ENCODE data around the gene GIGYF2. TPM values are rescaled to one million over a fixed set of nuclear protein-coding genes. Genes with fewer than 3 reads are reported as not detected.

GIGYF2 gene
- total RNA-seq, 1 experiment from 2014 or later = 60.6 TPM

DNA sequence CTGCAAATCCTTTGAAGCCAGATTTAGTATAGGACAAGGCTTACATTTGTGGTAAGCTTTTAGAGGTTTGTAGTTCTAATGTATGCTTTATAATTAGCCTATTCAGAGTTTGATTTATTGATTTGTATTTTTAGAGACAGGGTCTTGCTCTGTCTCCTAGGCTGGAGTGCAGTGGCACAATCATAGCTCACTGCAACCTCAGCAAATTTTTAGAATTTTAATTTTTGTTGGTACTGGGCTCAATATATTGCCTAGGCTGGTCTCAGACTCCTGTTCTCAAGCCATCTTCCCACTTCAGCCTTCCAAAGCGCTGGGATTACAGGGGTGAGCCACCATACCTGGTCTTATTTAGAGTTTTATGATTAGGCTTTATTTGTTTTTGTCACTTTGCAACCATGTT is 74.7 kb downstream of the GIGYF2 start:
- H3K9me3 ChIP-seq (ENCODE audit: control insufficient read depth in 1 of 2, insufficient read depth in 1 of 2, low read depth in 1 of 2, low read length in 2 of 2) = no peaks in the 10 kb centered on the region
- peaks cover 3 to 23% of the 10 kb centered on the region in 2 experiments; a peak in 3 of 4 replicates for H3K36me3 ChIP-seq (ENCODE audit: control insufficient read depth in 1 of 2, insufficient read depth in 2 of 2, low read length in 2 of 2)
- no peak for TF ChIP-seq RAD21 (IDR thresholded peaks at IDR 0.05; ENCODE audit: low read depth)
- no peak for TF ChIP-seq ZNF274 (IDR thresholded peaks at IDR 0.05; ENCODE audit: low read depth, low read length)
- TF ChIP-seq, protein P1, sequence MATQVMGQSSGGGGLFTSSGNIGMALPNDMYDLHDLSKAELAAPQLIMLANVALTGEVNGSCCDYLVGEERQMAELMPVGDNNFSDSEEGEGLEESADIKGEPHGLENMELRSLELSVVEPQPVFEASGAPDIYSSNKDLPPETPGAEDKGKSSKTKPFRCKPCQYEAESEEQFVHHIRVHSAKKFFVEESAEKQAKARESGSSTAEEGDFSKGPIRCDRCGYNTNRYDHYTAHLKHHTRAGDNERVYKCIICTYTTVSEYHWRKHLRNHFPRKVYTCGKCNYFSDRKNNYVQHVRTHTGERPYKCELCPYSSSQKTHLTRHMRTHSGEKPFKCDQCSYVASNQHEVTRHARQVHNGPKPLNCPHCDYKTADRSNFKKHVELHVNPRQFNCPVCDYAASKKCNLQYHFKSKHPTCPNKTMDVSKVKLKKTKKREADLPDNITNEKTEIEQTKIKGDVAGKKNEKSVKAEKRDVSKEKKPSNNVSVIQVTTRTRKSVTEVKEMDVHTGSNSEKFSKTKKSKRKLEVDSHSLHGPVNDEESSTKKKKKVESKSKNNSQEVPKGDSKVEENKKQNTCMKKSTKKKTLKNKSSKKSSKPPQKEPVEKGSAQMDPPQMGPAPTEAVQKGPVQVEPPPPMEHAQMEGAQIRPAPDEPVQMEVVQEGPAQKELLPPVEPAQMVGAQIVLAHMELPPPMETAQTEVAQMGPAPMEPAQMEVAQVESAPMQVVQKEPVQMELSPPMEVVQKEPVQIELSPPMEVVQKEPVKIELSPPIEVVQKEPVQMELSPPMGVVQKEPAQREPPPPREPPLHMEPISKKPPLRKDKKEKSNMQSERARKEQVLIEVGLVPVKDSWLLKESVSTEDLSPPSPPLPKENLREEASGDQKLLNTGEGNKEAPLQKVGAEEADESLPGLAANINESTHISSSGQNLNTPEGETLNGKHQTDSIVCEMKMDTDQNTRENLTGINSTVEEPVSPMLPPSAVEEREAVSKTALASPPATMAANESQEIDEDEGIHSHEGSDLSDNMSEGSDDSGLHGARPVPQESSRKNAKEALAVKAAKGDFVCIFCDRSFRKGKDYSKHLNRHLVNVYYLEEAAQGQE (IDR thresholded peaks at IDR 0.05; ENCODE audit: low read depth) = no peak
- TF ChIP-seq ZFX (IDR thresholded peaks at IDR 0.05) = no peak
- no peak for TF ChIP-seq EZH2phosphoT487 (IDR thresholded peaks at IDR 0.05; ENCODE audit: borderline replicate concordance)
- TF ChIP-seq, protein P2, sequence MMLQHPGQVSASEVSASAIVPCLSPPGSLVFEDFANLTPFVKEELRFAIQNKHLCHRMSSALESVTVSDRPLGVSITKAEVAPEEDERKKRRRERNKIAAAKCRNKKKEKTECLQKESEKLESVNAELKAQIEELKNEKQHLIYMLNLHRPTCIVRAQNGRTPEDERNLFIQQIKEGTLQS (IDR thresholded peaks at IDR 0.05) = no peak
- TF ChIP-seq, protein P3, sequence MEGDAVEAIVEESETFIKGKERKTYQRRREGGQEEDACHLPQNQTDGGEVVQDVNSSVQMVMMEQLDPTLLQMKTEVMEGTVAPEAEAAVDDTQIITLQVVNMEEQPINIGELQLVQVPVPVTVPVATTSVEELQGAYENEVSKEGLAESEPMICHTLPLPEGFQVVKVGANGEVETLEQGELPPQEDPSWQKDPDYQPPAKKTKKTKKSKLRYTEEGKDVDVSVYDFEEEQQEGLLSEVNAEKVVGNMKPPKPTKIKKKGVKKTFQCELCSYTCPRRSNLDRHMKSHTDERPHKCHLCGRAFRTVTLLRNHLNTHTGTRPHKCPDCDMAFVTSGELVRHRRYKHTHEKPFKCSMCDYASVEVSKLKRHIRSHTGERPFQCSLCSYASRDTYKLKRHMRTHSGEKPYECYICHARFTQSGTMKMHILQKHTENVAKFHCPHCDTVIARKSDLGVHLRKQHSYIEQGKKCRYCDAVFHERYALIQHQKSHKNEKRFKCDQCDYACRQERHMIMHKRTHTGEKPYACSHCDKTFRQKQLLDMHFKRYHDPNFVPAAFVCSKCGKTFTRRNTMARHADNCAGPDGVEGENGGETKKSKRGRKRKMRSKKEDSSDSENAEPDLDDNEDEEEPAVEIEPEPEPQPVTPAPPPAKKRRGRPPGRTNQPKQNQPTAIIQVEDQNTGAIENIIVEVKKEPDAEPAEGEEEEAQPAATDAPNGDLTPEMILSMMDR (IDR thresholded peaks at IDR 0.05 in 2 of 3, conservative IDR thresholded peaks at IDR 0.05 in 1 of 3; ENCODE audit: borderline replicate concordance in 1 of 3, insufficient read depth in 1 of 3, low read depth in 2 of 3, low read length in 2 of 3) = no peak
- TF ChIP-seq, protein P4, sequence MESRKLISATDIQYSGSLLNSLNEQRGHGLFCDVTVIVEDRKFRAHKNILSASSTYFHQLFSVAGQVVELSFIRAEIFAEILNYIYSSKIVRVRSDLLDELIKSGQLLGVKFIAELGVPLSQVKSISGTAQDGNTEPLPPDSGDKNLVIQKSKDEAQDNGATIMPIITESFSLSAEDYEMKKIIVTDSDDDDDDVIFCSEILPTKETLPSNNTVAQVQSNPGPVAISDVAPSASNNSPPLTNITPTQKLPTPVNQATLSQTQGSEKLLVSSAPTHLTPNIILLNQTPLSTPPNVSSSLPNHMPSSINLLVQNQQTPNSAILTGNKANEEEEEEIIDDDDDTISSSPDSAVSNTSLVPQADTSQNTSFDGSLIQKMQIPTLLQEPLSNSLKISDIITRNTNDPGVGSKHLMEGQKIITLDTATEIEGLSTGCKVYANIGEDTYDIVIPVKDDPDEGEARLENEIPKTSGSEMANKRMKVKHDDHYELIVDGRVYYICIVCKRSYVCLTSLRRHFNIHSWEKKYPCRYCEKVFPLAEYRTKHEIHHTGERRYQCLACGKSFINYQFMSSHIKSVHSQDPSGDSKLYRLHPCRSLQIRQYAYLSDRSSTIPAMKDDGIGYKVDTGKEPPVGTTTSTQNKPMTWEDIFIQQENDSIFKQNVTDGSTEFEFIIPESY (IDR thresholded peaks at IDR 0.05; ENCODE audit: extremely low read depth, insufficient replicate concordance, low read length) = no peak
- no peak for TF ChIP-seq POLR2AphosphoS5 (IDR thresholded peaks at IDR 0.05; ENCODE audit: low read depth, low read length)
- no peak for TF ChIP-seq CBX3 (IDR thresholded peaks at IDR 0.05; ENCODE audit: low read depth)
- TF ChIP-seq SIN3A (IDR thresholded peaks at IDR 0.05; ENCODE audit: low read depth) = no peak
- POLR2A ChIA-PET = no interaction called here
- H4K20me1 ChIP-seq (ENCODE audit: insufficient read depth) = 0 out of 2 replicates have a peak, but pooled peaks cover 3% of the 10 kb centered on the region
- CTCF ChIA-PET = no interaction called here
- no peak overlapping the region for H3K4me3 ChIP-seq (replicated peaks in 1 of 2; ENCODE audit: low read depth in 1 of 2, low read length in 2 of 2)
- BruUV-seq (replicated peaks) = no TSS peak
- no peaks in the 10 kb centered on the region for H3K9me2 ChIP-seq (ENCODE audit: insufficient read depth)
- H3K9ac ChIP-seq (ENCODE audit: low read length) = no peak overlapping the region
- RAD21 ChIA-PET (ENCODE audit: low non-redundant PET in 1 of 2, low total read pairs in 2 of 2, uncharacterized antibody in 2 of 2, unreplicated experiment in 2 of 2) = no interaction called here
- no peaks in the 10 kb centered on the region; the same call in 1 of the 2 replicates for H3K79me2 ChIP-seq (ENCODE audit: insufficient read depth, low read length)
- no peak overlapping the region for H3K27ac ChIP-seq (ENCODE audit: low read depth, low read length)
- ATAC-seq (no peak), DNase-seq (ENCODE audit: low read depth, low spot score) (no peak)
- H3K4me2 ChIP-seq (ENCODE audit: low read length) = no peak overlapping the region
- no peak overlapping the region for H2AFZ ChIP-seq (ENCODE audit: low read depth, low read length, poor library complexity, severe bottlenecking)
- H3K27me3 ChIP-seq (ENCODE audit: insufficient read depth, low read length) = no peaks in the 10 kb centered on the region
- H3K4me1 ChIP-seq (ENCODE audit: control insufficient read depth in 1 of 2, insufficient read depth in 2 of 2, low read length in 2 of 2) = no peaks in the 10 kb centered on the region
- intact Hi-C loops (cut with micrococcal nuclease) = no loop called here

Measured in HCT116 (cell line).